GM18507 (cell line): ENCODE results near the gene SYTL5.
"Not testable (repeated sequence)": the region's sequence is repeated elsewhere in the genome, so short reads cannot be mapped to it uniquely, and the experiment has no call there.

ENCODE experiments used
- DNase-seq: peaks from one replicate; pipeline ENCODE4 v3.0.0; 2011; ENCODE audit warnings: low read depth; ENCODE audit not compliant: insufficient read length; ENCODE audit errors: extremely low spot score
- FAIRE-seq: peaks from 2 replicates; lab custom pipeline; 2011; peaks lifted over from hg19 to GRCh38; lab: Jason Lieb, UNC

The SYTL5 gene

GRCh38 chrX:38006291-38006690, at the start of gene SYTL5:
Gene SYTL5, plus strand, starts transcription at chrX:38006553. Its CDS starts 27,337 bp downstream, at chrX:38033890.
- no peak for DNase-seq

GRCh38 chrX:37958525-37959211, 47.7 kb upstream of the SYTL5 start:
- no peak for DNase-seq
- no peak for FAIRE-seq

More at GRCh38 chrX:38006291-38006690, at the start of gene SYTL5:
- no peak for FAIRE-seq

GRCh38 chrX:37959212-37960021, 46.9 kb upstream of the SYTL5 start:
- DNase-seq (no peak), FAIRE-seq (no peak)

- DNase-seq: no peak
- no peak for FAIRE-seq
These were observed 45.2 kb upstream of the SYTL5 start for GRCh38 chrX:37961118-37961517.

- FAIRE-seq: no peak
- DNase-seq: no peak
These were observed 38.6 kb upstream of the SYTL5 start for GRCh38 chrX:37967714-37968113.

- no peak for FAIRE-seq
- DNase-seq: no peak
These were observed 30.9 kb upstream of the SYTL5 start for GRCh38 chrX:37975421-37975820.

- FAIRE-seq: no peak
These were observed 30.2 kb upstream of the SYTL5 start for GRCh38 chrX:37976153-37976552.

GRCh38 chrX:37984880-37985279, 21.5 kb upstream of the SYTL5 start:
- DNase-seq: no peak
- FAIRE-seq: no peak

More at GRCh38 chrX:37976153-37976552, 30.2 kb upstream of the SYTL5 start:
- DNase-seq: no peak

- no peak for FAIRE-seq
- no peak for DNase-seq
These were observed 19.5 kb upstream of the SYTL5 start for GRCh38 chrX:37986893-37987292.

GRCh38 chrX:37989304-37989703, 17.0 kb upstream of the SYTL5 start:
- no peak for FAIRE-seq

GRCh38 chrX:37991303-37991702, 15.1 kb upstream of the SYTL5 start:
- not testable (repeated sequence) for FAIRE-seq, DNase-seq

More at GRCh38 chrX:37989304-37989703, 17.0 kb upstream of the SYTL5 start:
- no peak for DNase-seq

GRCh38 chrX:37993176-37993575, 13.2 kb upstream of the SYTL5 start:
- FAIRE-seq (no peak), DNase-seq (no peak)

- no peak for DNase-seq
- no peak for FAIRE-seq
These were observed 12.3 kb upstream of the SYTL5 start for GRCh38 chrX:37993837-37994619.

GRCh38 chrX:37995428-37995827, 10.9 kb upstream of the SYTL5 start:
- FAIRE-seq: no peak

GRCh38 chrX:37997096-37997495, 9.3 kb upstream of the SYTL5 start:
- FAIRE-seq: no peak
- DNase-seq: no peak

More at GRCh38 chrX:37995428-37995827, 10.9 kb upstream of the SYTL5 start:
- no peak for DNase-seq

- FAIRE-seq (no peak), DNase-seq (no peak)
These were observed 7.6 kb upstream of the SYTL5 start for GRCh38 chrX:37998586-37999262.

- no peak for FAIRE-seq
These were observed 5.6 kb upstream of the SYTL5 start for GRCh38 chrX:38000706-38001105.

GRCh38 chrX:38004046-38004445, 2.3 kb upstream of the SYTL5 start:
- no peak for FAIRE-seq
- DNase-seq: no peak

More at GRCh38 chrX:38000706-38001105, 5.6 kb upstream of the SYTL5 start:
- no peak for DNase-seq

- DNase-seq: no peak
- no peak for FAIRE-seq
These were observed 425 bp downstream of the SYTL5 start for GRCh38 chrX:38006778-38007177.
